Measurements from ENCODE around the gene SPIRE1. TPM values are rescaled to one million over a fixed set of nuclear protein-coding genes. Genes with fewer than 3 reads are reported as not detected.

The SPIRE1 gene
- total RNA-seq, 1 experiment from 2014 or later = 16.6 TPM

GRCh38 chr18:12429556-12429955 is 228.4 kb downstream of the SPIRE1 start:
- Histone ChIP-seq H3K9ac (ENCODE audit: extremely low read depth, insufficient read length, low read length) (no peak overlapping the region), H2BK12ac (ENCODE audit: insufficient read length, low read depth, low read length) (no peak overlapping the region), H4K8ac (replicated peaks; ENCODE audit: insufficient read length, low read depth, low read length) (no peak overlapping the region), H3K4me1 (ENCODE audit: insufficient read depth, low read length) (no peaks in the 10 kb centered on the region), H3K27me3 (ENCODE audit: insufficient read depth, low read length) (no peaks in the 10 kb centered on the region), H3T11ph (ENCODE audit: low read length) (no peak overlapping the region), H2BK5ac (ENCODE audit: insufficient read length, low read length) (no peak overlapping the region), H2BK20ac (ENCODE audit: low read depth, low read length, poor library complexity, severe bottlenecking) (no peak overlapping the region), H3K9me3 (ENCODE audit: control insufficient read depth, low read depth, low read length) (peaks cover 16% of the 10 kb centered on the region), H2BK15ac (ENCODE audit: low read depth, low read length) (no peak overlapping the region), H2AK5ac (ENCODE audit: insufficient read length, low read length) (no peak overlapping the region), H3K23me2 (ENCODE audit: insufficient read length, low read depth, low read length, poor library complexity, severe bottlenecking) (no peaks in the 10 kb centered on the region), H3K56ac (ENCODE audit: insufficient read length, low read depth, low read length) (no peak overlapping the region), H3K79me2 (ENCODE audit: insufficient read depth, low read length) (no peaks in the 10 kb centered on the region), H3K4me2 (ENCODE audit: insufficient read depth, insufficient read length, low read length) (no peak overlapping the region), H2AFZ (ENCODE audit: low read length) (no peak overlapping the region), H3K79me1 (ENCODE audit: insufficient read depth, low read depth, low read length, poor library complexity, severe bottlenecking) (no peaks in the 10 kb centered on the region), H3K27ac (ENCODE audit: insufficient read length, low read depth, low read length) (no peak overlapping the region), H4K5ac (ENCODE audit: insufficient read length, low read depth, low read length) (no peak overlapping the region), H4K91ac (ENCODE audit: insufficient read length, low read depth, low read length) (no peak overlapping the region), H3K18ac (ENCODE audit: insufficient read length, low read depth, low read length) (no peak overlapping the region), H3K23ac (ENCODE audit: insufficient read length, low read depth, low read length) (no peak overlapping the region), H3K14ac (ENCODE audit: insufficient read depth, low read length) (no peak overlapping the region), H2BK120ac (ENCODE audit: low read depth, low read length, poor library complexity, severe bottlenecking) (no peak overlapping the region), H3K4ac (ENCODE audit: low read depth, low read length) (no peak overlapping the region), H4K20me1 (ENCODE audit: control insufficient read depth, insufficient read depth, insufficient read length) (no peaks in the 10 kb centered on the region)
- Mint-ChIP-seq H3K36me3 (ENCODE audit: insufficient read depth in 1 of 3, low read depth in 3 of 3) (peaks cover 9 to 18% (median 11%) of the 10 kb centered on the region in 3 experiments; a peak in 6 of 7 replicates), H3K4me3 (no peak overlapping the region), H3K9me3 (no peaks in the 10 kb centered on the region; a peak in 1 of 5 replicates), H3K27me3 (ENCODE audit: low read depth) (no peaks in the 10 kb centered on the region), H3K4me1 (peaks cover 4% of the 10 kb centered on the region in 2 experiments), H3K27ac (peak overlapping the region in 1 of 3 experiments; percentile 23; a peak in 1 of 7 replicates)
- no CpG with 5 or more reads among the region's 16 CpGs for WGBS (ENCODE audit: extremely low coverage, insufficient read length, low lambda C conversion rate)
- TF ChIP-seq CTCF (conservative IDR thresholded peaks at IDR 0.05) = no peak
- no peak for DNase-seq

Measured in H9 (cell line).